ENCODE data around the gene PTP4A2. TPM values are rescaled to one million over a fixed set of nuclear protein-coding genes. Genes with fewer than 3 reads are reported as not detected.

PTP4A2 gene
- total RNA-seq, 1 donor from 2014 or later, result 192 TPM

GRCh38 chr1:31861346-31861745, 76.8 kb downstream of the PTP4A2 start:
- no peak for DNase-seq (ENCODE audit: low read depth in 2 of 2)

GRCh38 chr1:31860581-31860980, 77.6 kb downstream of the PTP4A2 start:
- no peak for DNase-seq (ENCODE audit: low read depth in 2 of 2)

- DNase-seq (ENCODE audit: low read depth in 2 of 2), result no peak
Measured at GRCh38 chr1:31859719-31860118, 78.4 kb downstream of the PTP4A2 start.

- no peak for DNase-seq (ENCODE audit: low read depth in 2 of 2)
Measured at GRCh38 chr1:31859044-31859443, 79.1 kb downstream of the PTP4A2 start.

GRCh38 chr1:31857863-31858262, 80.3 kb downstream of the PTP4A2 start:
- no peak for DNase-seq (ENCODE audit: low read depth in 2 of 2)

Other genes starting within 250 kb of the PTP4A2 start
- gene COL16A1, start 234.4 kb downstream of the PTP4A2 start, total RNA-seq, result 0.26 and 0.51 TPM in 2 replicates
- gene ADGRB2, start 174.0 kb downstream of the PTP4A2 start, total RNA-seq, result 0.26 and 0.51 TPM in 2 replicates
- gene SPOCD1, start 122.3 kb downstream of the PTP4A2 start, total RNA-seq, result 2.5 and 4.0 TPM in 2 replicates
- 54.2 and 58.7 TPM in 2 replicates for gene KHDRBS1, start 75.5 kb upstream of the PTP4A2 start, total RNA-seq
- 9.6 and 12.9 TPM in 2 replicates for gene TMEM39B, start 134.6 kb upstream of the PTP4A2 start, total RNA-seq
- 27.1 and 30.3 TPM in 2 replicates for gene KPNA6, start 169.7 kb upstream of the PTP4A2 start, total RNA-seq
- 57.6 and 68.0 TPM in 2 replicates for gene TXLNA, start 241.3 kb upstream of the PTP4A2 start, total RNA-seq